ENCODE measurements around the gene DCAF5.

DCAF5 gene

GRCh38 chr14:69153873-69154270 is 953 bp upstream of the DCAF5 start:
- no peak for TF ChIP-seq CTCF (IDR thresholded peaks at IDR 0.05; ENCODE audit: insufficient read depth, missing control alignments)
- no peak for DNase-seq (ENCODE audit: insufficient read length, low spot score)
- FAIRE-seq: no peak

- FAIRE-seq: no peak
- peak; percentile 83 for DNase-seq (ENCODE audit: insufficient read length, low spot score)
Observed at GRCh38 chr14:69153152-69153872, 393 bp upstream of the DCAF5 start.

DNA sequence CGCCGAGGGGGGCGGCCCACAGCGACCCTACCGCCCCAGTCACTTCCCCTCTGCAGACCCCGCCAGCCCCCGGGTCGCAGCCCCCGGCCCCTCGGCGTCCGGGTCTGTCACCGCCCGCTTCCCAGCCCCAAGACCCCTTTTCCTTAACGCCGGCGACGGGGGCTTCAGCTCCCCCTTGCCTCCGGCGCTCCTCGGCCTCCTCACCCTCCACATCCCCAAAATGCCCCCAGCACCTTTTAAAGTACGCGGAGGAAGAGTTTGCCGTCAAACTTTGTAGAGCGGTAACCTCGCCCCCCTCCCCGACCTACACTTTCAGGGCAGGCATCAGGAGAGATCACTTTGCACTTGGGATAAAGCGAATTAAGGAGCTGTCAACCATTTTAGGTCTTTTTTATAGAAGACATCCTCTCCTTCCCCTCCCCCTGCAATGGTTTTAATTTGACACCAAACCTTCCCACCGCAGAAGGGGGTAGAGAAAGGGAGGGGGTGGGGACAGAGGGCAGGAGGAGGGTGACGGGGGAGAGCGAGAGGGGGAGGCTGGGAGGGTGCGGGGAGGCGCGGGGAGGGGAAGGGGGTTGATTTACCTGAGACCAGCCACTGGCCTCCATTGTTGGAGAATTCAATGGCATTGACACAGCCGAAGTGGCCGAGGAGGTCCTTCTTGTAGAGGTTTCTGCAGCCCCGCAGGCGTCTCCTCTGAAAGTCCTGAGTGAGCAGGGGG is 578 bp downstream of the DCAF5 start:
- FAIRE-seq: no peak
- TF ChIP-seq CTCF (IDR thresholded peaks at IDR 0.05; ENCODE audit: insufficient read depth, missing control alignments): no peak
- no peak for DNase-seq (ENCODE audit: insufficient read length, low spot score)

More at GRCh38 chr14:69153152-69153872, 393 bp upstream of the DCAF5 start:
- TF ChIP-seq CTCF (IDR thresholded peaks at IDR 0.05; ENCODE audit: insufficient read depth, missing control alignments): no peak

GRCh38 chr14:69151458-69152180 is 1.3 kb downstream of the DCAF5 start:
- TF ChIP-seq CTCF (IDR thresholded peaks at IDR 0.05; ENCODE audit: insufficient read depth, missing control alignments): peak; percentile 36
- DNase-seq (ENCODE audit: insufficient read length, low spot score) (peak; percentile 35), FAIRE-seq (no peak)

DNA sequence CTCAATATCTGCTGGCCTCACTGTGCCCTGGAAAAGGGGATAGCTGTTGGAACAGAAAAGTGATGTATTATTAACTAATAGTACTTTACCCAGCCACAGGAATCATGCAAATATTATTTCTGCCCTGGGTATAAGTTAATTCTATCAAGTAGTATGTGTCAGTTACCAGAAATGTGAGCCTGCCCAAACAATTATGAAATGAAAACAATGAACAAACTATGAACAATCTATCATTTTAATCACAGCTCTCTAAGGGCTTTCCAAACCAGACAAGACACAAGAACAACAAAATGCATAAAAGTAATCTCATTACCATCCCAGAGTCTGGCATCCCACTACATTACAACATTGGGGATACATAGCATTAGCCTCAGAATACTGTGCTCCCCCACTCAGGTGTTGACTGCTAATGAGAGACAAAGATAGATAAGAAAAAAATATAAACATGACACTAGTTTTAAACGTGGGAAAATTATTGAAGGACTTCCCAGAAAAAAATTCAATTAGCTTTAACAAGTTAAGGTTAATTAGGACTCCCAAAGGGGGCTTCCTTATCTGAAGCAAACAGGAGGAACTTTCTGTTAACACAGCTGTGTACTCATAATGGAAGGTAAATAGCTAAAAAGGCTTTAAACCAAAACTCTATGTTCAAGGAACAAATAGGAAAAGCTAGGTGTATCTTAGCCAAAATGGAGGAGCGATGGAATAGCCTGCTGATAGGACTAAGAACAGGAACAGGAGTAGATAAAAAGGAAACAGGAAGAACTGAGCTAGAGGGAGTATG is 3.3 kb downstream of the DCAF5 start:
- FAIRE-seq (no peak), DNase-seq (ENCODE audit: insufficient read length, low spot score) (no peak)
- no peak for TF ChIP-seq CTCF (IDR thresholded peaks at IDR 0.05; ENCODE audit: insufficient read depth, missing control alignments)

DNA sequence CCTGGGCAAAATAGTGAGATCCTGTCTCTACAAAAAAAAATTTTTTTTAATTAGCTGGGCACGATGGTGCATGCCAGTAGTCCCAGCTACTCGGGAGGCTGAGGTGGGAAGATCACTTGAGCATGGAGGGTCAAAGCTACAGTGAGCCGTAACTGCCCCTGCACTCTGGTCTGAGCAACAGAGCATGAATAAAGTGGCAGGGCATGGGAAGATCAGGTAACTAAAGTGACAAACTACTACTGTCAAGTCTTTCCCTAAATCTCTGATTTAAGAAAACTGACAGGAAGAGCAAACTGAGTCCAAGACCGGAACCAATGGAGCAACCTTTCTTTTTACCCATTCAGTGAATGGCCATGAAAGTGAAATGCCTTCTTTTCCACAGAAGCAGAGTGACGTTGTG is 10.8 kb downstream of the DCAF5 start:
- DNase-seq (ENCODE audit: insufficient read length, low spot score) (no peak), FAIRE-seq (no peak)
- no peak for TF ChIP-seq CTCF (IDR thresholded peaks at IDR 0.05; ENCODE audit: insufficient read depth, missing control alignments)
